Neutrophil (primary cell): Measurements from ENCODE around the gene MYO16.

Experiments
- H3K27ac ChIP-seq: fragments of 200-600 bp; sonication (generic); 2 replicates; pipeline ENCODE4 v1.5.1; 2016; ENCODE audit warnings: mild to moderate bottlenecking, moderate library complexity
- H3K27me3 ChIP-seq: fragments of 200-600 bp; sonication (generic); 2 replicates; pipeline ENCODE4 v1.6.0; 2016; ENCODE audit warnings: mild to moderate bottlenecking
- H3K36me3 ChIP-seq: fragments of 200-600 bp; sonication (generic); 2 replicates; pipeline ENCODE4 v1.5.1; 2017
- H3K4me1 ChIP-seq, 2 experiments: fragments of 200-600 bp in 1 of 2; sonication (generic) in 1 of 2; 1 replicate in 1 of 2; 2 replicates in 1 of 2; pipeline versions ENCODE4 v1.5.1 to v1.6.1; 2013 to 2016; ENCODE audit warnings: low read depth in 1 of 2, low read length in 1 of 2, mild to moderate bottlenecking in 1 of 2, moderate library complexity in 1 of 2; ENCODE audit not compliant: control insufficient read depth in 1 of 2, insufficient read depth in 1 of 2
- H3K4me3 ChIP-seq, 2 experiments: fragments of 200-600 bp in 1 of 2; sonication (generic) in 1 of 2; 1 replicate in 1 of 2; 2 replicates in 1 of 2; pipeline ENCODE4 v1.5.1; 2013 to 2016; ENCODE audit warnings: low read depth in 1 of 2, low read length in 1 of 2, mild to moderate bottlenecking in 1 of 2, moderate library complexity in 1 of 2
- H3K9me3 ChIP-seq: fragments of 200-600 bp; sonication (generic); 2 replicates; pipeline ENCODE4 v1.5.1; 2016
- TF ChIP-seq, protein P1 (sequence below): fragments of 200-600 bp; sonication (generic); IDR thresholded peaks from 2 replicates; pipeline ENCODE4 v1.5.1; 2016; ENCODE audit warnings: antibody characterized with exemption

MYO16 gene

DNA sequence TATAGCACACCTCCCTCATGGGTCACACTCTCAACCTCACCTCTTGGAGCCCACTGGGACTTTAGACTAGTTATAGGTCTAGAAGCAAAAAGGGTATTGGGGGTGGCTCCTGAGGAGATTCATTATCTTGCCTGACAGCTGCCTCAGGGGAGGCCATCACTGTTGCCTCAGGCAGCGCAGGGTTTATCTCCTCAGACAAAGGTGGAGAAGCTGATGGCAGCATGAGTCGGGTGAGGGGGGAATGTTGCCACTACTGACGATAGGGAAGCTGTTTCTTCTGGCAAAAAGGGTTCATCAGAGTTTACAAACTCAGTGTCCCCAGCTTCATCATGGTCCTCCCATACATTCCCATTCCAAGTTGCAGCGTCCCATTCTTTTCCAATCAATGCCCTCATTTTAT is 594.6 kb downstream of the MYO16 start:
- TF ChIP-seq, protein P1, sequence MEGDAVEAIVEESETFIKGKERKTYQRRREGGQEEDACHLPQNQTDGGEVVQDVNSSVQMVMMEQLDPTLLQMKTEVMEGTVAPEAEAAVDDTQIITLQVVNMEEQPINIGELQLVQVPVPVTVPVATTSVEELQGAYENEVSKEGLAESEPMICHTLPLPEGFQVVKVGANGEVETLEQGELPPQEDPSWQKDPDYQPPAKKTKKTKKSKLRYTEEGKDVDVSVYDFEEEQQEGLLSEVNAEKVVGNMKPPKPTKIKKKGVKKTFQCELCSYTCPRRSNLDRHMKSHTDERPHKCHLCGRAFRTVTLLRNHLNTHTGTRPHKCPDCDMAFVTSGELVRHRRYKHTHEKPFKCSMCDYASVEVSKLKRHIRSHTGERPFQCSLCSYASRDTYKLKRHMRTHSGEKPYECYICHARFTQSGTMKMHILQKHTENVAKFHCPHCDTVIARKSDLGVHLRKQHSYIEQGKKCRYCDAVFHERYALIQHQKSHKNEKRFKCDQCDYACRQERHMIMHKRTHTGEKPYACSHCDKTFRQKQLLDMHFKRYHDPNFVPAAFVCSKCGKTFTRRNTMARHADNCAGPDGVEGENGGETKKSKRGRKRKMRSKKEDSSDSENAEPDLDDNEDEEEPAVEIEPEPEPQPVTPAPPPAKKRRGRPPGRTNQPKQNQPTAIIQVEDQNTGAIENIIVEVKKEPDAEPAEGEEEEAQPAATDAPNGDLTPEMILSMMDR = no peak
- Histone ChIP-seq H3K27me3 (no peaks in the 10 kb centered on the region), H3K4me3 (no peak overlapping the region), H3K36me3 (peaks cover 12% of the 10 kb centered on the region), H3K4me1 (no peaks in the 10 kb centered on the region), H3K9me3 (no peaks in the 10 kb centered on the region), H3K27ac (no peak overlapping the region)

DNA sequence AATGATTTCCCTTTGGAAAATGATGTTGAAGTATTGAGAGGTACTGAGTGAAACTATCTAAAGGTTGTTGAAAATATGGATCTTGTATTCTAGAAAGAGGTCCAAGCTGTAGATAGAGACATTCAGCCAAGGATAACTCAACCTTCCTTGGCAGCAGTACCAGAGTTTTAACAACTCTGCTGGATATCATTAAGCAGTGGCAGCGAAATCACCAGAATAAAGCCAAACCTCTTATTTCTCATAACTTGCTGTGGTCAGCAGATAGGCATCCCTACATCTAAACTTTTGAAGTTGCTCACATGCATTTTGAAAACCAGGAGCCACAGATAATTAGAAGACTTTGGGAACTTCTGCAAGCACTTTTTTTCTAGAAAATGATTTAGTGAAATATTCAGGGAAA is 597.2 kb downstream of the MYO16 start:
- H3K36me3 ChIP-seq = peaks cover 12% of the 10 kb centered on the region
- no peaks in the 10 kb centered on the region for H3K27me3 ChIP-seq
- TF ChIP-seq, protein P1 = no peak
- no peaks in the 10 kb centered on the region for H3K9me3 ChIP-seq
- H3K4me3 ChIP-seq = no peak overlapping the region
- no peaks in the 10 kb centered on the region for H3K4me1 ChIP-seq
- H3K27ac ChIP-seq = no peak overlapping the region

DNA sequence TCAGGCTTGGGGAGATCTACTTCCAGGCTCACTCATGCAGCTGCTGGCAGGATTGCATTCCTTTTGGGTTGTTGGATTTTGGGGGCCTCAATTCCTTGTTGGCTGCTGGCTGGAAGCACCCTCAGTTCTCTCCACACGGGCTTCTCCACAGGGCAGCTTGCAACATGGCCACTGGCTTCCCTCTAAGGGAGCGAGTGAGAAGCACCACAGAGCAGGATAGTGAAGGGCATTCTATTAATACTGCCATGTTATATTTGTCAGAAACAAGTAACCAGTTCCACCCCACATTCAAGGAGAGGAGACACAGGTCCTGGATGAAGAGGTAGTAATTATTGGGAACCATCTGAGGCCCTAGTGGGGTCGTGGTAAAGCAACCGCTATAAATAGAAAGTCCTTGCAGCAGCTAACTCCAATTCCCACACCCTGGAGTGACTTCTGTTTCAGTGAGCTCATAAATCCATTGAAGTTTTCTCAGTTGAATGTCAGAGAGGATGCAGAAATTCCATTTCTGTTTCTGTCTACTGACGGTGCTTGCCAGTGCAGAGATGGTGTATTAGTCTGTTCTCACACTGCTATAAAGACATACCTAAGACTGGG is 598.0 kb downstream of the MYO16 start:
- TF ChIP-seq, protein P1 = no peak
- no peaks in the 10 kb centered on the region for H3K27me3 ChIP-seq
- no peaks in the 10 kb centered on the region for H3K9me3 ChIP-seq
- H3K4me3 ChIP-seq = no peak overlapping the region
- no peak overlapping the region for H3K27ac ChIP-seq
- H3K36me3 ChIP-seq = peaks cover 12% of the 10 kb centered on the region
- no peaks in the 10 kb centered on the region for H3K4me1 ChIP-seq

DNA sequence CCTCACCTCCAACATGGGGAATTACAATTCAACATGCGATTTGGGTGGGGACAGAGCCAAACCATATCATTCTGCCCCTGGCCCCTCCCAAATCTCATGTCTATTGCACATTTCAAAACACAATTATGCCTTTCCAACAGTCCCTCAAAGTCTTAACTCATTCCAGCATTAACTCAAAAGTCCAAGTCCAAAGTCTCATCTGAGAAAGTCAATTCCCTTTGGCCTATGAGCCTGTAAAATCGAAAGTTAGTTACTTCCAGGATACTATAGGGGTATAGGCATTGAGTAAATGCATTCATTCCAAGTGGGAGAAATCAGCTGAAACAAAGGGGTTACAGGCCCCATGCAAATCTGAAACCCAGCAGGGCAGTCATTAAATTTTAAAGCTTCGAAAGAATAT is 598.8 kb downstream of the MYO16 start:
- Histone ChIP-seq H3K27me3 (no peaks in the 10 kb centered on the region), H3K9me3 (no peaks in the 10 kb centered on the region), H3K27ac (no peak overlapping the region), H3K36me3 (peaks cover 12% of the 10 kb centered on the region), H3K4me1 (no peaks in the 10 kb centered on the region), H3K4me3 (no peak overlapping the region)
- TF ChIP-seq, protein P1 = no peak

DNA sequence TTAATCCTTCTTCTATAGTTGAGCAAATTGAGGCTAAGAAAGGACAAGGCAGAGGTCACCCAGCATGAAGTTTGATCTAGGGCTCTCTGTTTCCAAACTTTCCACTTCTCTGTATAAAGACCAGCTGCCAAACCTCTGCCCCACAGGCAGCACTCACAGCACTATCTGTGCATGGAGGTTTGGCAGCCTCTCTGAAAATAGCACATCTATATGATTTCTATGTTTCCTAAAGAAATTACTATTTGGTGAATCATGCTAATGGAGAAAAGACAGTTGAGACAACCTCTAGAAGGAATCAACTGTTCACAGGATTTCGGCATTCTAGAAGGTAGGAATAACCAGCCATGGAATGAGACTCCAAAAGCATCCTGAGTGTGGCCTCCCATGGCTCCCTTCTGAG is 602.5 kb downstream of the MYO16 start:
- TF ChIP-seq, protein P1 = no peak
- H3K4me1 ChIP-seq = no peaks in the 10 kb centered on the region
- no peaks in the 10 kb centered on the region for H3K9me3 ChIP-seq
- H3K27me3 ChIP-seq = no peaks in the 10 kb centered on the region
- H3K27ac ChIP-seq = no peak overlapping the region
- no peak overlapping the region for H3K4me3 ChIP-seq
- H3K36me3 ChIP-seq = peaks cover 21% of the 10 kb centered on the region

DNA sequence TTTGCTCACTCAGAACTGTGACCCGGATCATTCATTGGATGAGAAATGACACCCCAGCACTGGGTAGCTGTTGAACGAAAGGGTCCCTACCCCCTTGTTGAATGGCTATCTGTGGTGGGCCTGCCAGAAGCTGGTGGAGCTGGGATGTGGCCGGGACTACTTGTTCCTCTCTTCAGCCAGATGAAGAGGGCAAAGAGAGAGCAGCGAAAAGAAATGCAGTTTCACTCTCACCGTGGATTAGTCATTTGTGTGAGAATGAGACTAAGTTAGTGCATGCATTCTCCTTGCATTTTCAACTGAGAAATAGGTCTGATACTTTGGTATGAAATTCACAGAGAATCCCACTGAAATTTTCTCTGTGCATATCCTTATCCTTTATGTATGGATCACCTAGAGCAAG is 603.9 kb downstream of the MYO16 start:
- H3K9me3 ChIP-seq = no peaks in the 10 kb centered on the region
- no peak overlapping the region for H3K4me3 ChIP-seq
- TF ChIP-seq, protein P1 = no peak

More for the DNA sequence above, 603.9 kb downstream of the MYO16 start:
- Histone ChIP-seq H3K27ac (no peak overlapping the region), H3K4me1 (no peaks in the 10 kb centered on the region), H3K27me3 (no peaks in the 10 kb centered on the region), H3K36me3 (peaks cover 15% of the 10 kb centered on the region)
